Esophagus squamous epithelium (tissue), 5 donors: Measurements from ENCODE around the gene CFAP20. TPM values are rescaled to one million over a fixed set of nuclear protein-coding genes. Genes with fewer than 3 reads are reported as not detected.
"Not testable (repeated sequence)": the region's sequence is repeated elsewhere in the genome, so short reads cannot be mapped to it uniquely, and the experiment has no call there.

Experiments
- DNase-seq: peaks from one replicate; lab custom pipeline; 2025; lab: John Stamatoyannopoulos, UW
- H3K27ac ChIP-seq, 4 donors: fragments of 200-600 bp; sonication (generic); one replicate each; pipeline ENCODE4 v1.5.1; 2016 to 2019; ENCODE audit warnings: mild to moderate bottlenecking in 1 of 4
- H3K27me3 ChIP-seq, 4 donors: fragments of 200-600 bp; sonication (generic); 1 replicate in 3 of 4; 2 replicates in 1 of 4; pipeline versions ENCODE4 v1.5.1 to v1.6.0; 2017 to 2021; ENCODE audit warnings: antibody characterized with exemption in 1 of 4
- H3K36me3 ChIP-seq, 3 donors: fragments of 200-600 bp; sonication (generic); one replicate each; pipeline ENCODE4 v1.5.1; 2016 to 2019
- H3K4me1 ChIP-seq, 3 donors: fragments of 200-600 bp; sonication (generic); one replicate each; pipeline ENCODE4 v1.5.1; 2017 to 2019
- H3K4me3 ChIP-seq, 4 donors: fragments of 200-600 bp; sonication (generic); 1 replicate in 3 of 4; 2 replicates in 1 of 4; pipeline ENCODE4 v1.5.1; 2016 to 2019; ENCODE audit warnings: mild to moderate bottlenecking in 2 of 4, moderate library complexity in 1 of 4
- H3K9me3 ChIP-seq, 3 donors: fragments of 200-600 bp; sonication (generic); one replicate each; pipeline ENCODE4 v1.5.1; 2016 to 2019
- POLR2A ChIP-seq, 4 donors: fragments of 450-650 bp; IDR thresholded peaks; one replicate each; pipeline ENCODE4 v1.6.1; 2017; ENCODE audit warnings: antibody characterized with exemption in 4 of 4, mild to moderate bottlenecking in 4 of 4, moderate library complexity in 3 of 4
- WGBS, 2 donors: methylation state at CpG; one replicate each; pipeline ENCODE4 v1.1.5; 2018; 5-methylcytosine and 5-hydroxymethylcytosine counted together
- intact Hi-C: fragments of 100-400 bp; cut with DNase I; formaldehyde crosslinking; loops from one replicate; pipeline ENCODE4 v1.15.0; 2022
- small RNA-seq, 4 donors: library from RNA; depleted of rRNA; stranded (forward); fragments of <200 nt; gene quantifications; one replicate each; pipeline ENCODE3, GENCODE V24; 2016
- total RNA-seq, 4 donors: library from RNA; depleted of rRNA; stranded (reverse); fragments of >200 nt; gene quantifications; one replicate each; pipeline ENCODE4 v1.1.0, GENCODE V29; 2016
- TF ChIP-seq, protein P1 (sequence below), 6 experiments: fragments of 450-650 bp in 4 of 6; fragments of 200-600 bp in 2 of 6; sonication (generic) in 2 of 6; IDR thresholded peaks; one replicate each; pipeline ENCODE4 v1.5.1; 2016 to 2019; ENCODE audit warnings: antibody characterized with exemption in 6 of 6, mild to moderate bottlenecking in 4 of 6, moderate library complexity in 4 of 6
- donor health status: DM: yes; HTN: yes; CAD: no.

The CFAP20 gene
- total RNA-seq, 4 donors from 2014 or later: 26.9 to 33.6 (median 32.0) TPM

- intact Hi-C loops: no loop called here
- TF ChIP-seq, protein P1, sequence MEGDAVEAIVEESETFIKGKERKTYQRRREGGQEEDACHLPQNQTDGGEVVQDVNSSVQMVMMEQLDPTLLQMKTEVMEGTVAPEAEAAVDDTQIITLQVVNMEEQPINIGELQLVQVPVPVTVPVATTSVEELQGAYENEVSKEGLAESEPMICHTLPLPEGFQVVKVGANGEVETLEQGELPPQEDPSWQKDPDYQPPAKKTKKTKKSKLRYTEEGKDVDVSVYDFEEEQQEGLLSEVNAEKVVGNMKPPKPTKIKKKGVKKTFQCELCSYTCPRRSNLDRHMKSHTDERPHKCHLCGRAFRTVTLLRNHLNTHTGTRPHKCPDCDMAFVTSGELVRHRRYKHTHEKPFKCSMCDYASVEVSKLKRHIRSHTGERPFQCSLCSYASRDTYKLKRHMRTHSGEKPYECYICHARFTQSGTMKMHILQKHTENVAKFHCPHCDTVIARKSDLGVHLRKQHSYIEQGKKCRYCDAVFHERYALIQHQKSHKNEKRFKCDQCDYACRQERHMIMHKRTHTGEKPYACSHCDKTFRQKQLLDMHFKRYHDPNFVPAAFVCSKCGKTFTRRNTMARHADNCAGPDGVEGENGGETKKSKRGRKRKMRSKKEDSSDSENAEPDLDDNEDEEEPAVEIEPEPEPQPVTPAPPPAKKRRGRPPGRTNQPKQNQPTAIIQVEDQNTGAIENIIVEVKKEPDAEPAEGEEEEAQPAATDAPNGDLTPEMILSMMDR (IDR thresholded peaks at IDR 0.05): no peak
- TF ChIP-seq POLR2A (IDR thresholded peaks at IDR 0.05): no peak
- H3K27ac ChIP-seq: no peak overlapping the region
- H3K36me3 ChIP-seq: no peaks in the 10 kb centered on the region
- H3K4me3 ChIP-seq: no peak overlapping the region
- H3K27me3 ChIP-seq: no peaks in the 10 kb centered on the region
- no peaks in the 10 kb centered on the region for H3K4me1 ChIP-seq
- WGBS, 2 donors: 53 to 59% methylated on average over 6 to 8 of the region's 8 CpGs
- no peak for DNase-seq
- H3K9me3 ChIP-seq: peaks cover 0 to 7% (median 5%) of the 10 kb centered on the region in 3 donors
Observed at GRCh38 chr16:58077796-58078195, 51.4 kb downstream of the CFAP20 start.

DNA sequence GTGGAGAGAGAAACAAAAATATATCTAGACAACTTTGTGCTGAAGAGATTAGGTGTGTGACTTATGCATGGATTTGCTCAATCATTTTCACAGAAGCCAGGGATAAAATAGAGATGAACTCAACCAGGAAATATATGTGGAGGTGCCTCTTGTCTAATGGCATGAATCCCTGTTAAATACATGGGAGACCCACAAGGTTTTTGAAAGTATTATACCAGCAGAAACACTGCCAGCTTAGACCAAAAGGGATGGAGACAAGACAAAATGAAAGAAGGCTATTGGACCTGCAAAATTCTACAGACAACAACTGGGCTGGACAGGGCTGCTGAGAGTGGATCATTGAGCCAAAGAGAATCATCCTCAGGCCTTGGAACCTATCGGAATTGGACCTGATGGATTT lies 52.7 kb downstream of the CFAP20 start:
- Histone ChIP-seq H3K27ac (no peak overlapping the region), H3K27me3 (no peaks in the 10 kb centered on the region), H3K4me1 (no peaks in the 10 kb centered on the region), H3K9me3 (peaks cover 0 to 7% (median 5%) of the 10 kb centered on the region in 3 donors), H3K4me3 (no peak overlapping the region), H3K36me3 (no peaks in the 10 kb centered on the region)
- no peak for DNase-seq
- intact Hi-C loops: no loop called here
- TF ChIP-seq, protein P1 (IDR thresholded peaks at IDR 0.05): no peak
- WGBS, 2 donors: 95 to 100% methylated on average over 1 of the region's 1 CpG

- no peaks in the 10 kb centered on the region for H3K4me1 ChIP-seq
- no peaks in the 10 kb centered on the region for H3K27me3 ChIP-seq
- peaks cover 0 to 7% (median 5%) of the 10 kb centered on the region in 3 donors for H3K9me3 ChIP-seq
- TF ChIP-seq POLR2A (IDR thresholded peaks at IDR 0.05): no peak
- TF ChIP-seq, protein P1 (IDR thresholded peaks at IDR 0.05): no peak
- H3K27ac ChIP-seq: no peak overlapping the region
- no peaks in the 10 kb centered on the region for H3K36me3 ChIP-seq
- intact Hi-C loops: no loop called here
- 64 to 75% methylated on average over 4 of the region's 4 CpGs for WGBS, 2 donors
- no peak for DNase-seq
- no peak overlapping the region for H3K4me3 ChIP-seq
Observed at GRCh38 chr16:58074657-58075056, 54.5 kb downstream of the CFAP20 start.

DNA sequence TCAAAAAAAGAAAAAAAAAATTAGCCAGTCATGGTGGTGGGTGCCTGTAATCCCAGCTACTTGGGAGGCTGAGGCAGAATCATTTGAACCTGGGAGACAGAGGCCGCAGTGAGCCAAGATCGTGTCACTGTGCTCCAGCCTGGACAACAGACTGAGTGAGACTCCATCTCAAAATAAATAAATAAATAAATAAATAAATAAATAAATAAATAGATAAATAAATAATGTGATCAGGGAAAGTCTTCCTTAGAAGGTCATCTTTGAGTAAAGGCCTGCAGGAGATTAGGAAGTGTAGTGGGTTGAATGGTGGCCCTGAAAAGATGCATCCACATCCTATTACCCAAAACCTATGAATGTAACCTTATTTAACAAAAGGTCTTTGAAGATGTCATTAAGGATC lies 56.1 kb downstream of the CFAP20 start:
- H3K27me3 ChIP-seq, intact Hi-C loops, H3K36me3 ChIP-seq, H3K4me1 ChIP-seq, H3K27ac ChIP-seq, H3K9me3 ChIP-seq, H3K4me3 ChIP-seq, DNase-seq: not testable (repeated sequence)
- WGBS, 2 donors: 100% methylated on average over 2 of the region's 2 CpGs

DNA sequence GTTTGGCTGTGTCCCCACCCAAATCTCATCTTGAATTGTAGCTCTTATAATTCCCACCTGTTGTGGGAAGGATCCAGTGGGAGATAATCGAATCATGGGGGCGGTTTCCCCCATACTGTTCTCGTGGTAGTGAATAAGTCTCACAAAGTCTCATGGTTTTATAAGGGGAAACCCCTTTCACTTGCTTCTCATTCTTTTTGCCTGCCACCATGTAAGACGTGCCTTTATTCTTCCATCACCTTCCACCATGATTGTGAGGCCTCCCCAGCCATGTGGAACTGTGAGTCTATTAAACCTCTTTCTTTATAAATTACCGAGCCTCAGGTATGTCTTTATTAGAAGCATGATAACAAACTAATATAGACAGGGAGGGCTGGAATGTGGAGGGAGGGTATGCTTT lies 57.0 kb downstream of the CFAP20 start:
- H3K4me3 ChIP-seq, H3K27me3 ChIP-seq, H3K4me1 ChIP-seq, DNase-seq, H3K27ac ChIP-seq, H3K36me3 ChIP-seq, intact Hi-C loops, H3K9me3 ChIP-seq: not testable (repeated sequence)
- 79 to 97% methylated on average over 3 to 5 of the region's 5 CpGs for WGBS, 2 donors

GRCh38 chr16:58070585-58070984 lies 58.6 kb downstream of the CFAP20 start:
- H3K4me1 ChIP-seq: no peaks in the 10 kb centered on the region
- TF ChIP-seq, protein P1 (IDR thresholded peaks at IDR 0.05): no peak
- TF ChIP-seq POLR2A (IDR thresholded peaks at IDR 0.05): no peak
- DNase-seq: no peak
- no peaks in the 10 kb centered on the region for H3K9me3 ChIP-seq
- WGBS, 2 donors: 96 to 100% methylated on average over 4 of the region's 4 CpGs
- no peak overlapping the region for H3K4me3 ChIP-seq
- H3K36me3 ChIP-seq: no peaks in the 10 kb centered on the region
- H3K27me3 ChIP-seq: no peaks in the 10 kb centered on the region
- intact Hi-C loops: no loop called here
- no peak overlapping the region for H3K27ac ChIP-seq

Small RNA genes within 50 kb of the gene (small RNA-seq; reads per million reads assigned to genes)
- 0 reads per million in 4 donors for gene RF00019

Other genes starting within 250 kb of the CFAP20 start
- under 1 TPM in 1 of 4 donors, not detected in 3; 0.04 TPM for gene CNGB1, start 158.3 kb downstream of the CFAP20 start, total RNA-seq
- 1 to 10 TPM; 1.5 to 5.1 (median 2.6) TPM for gene ZNF319, start 128.7 kb downstream of the CFAP20 start, total RNA-seq
- 10 to 100 TPM; 11.2 to 23.9 (median 18.6) TPM for gene USB1, start 128.0 kb downstream of the CFAP20 start, total RNA-seq
- gene MMP15, start 103.6 kb downstream of the CFAP20 start, total RNA-seq: 1 to 10 TPM; 2.9 to 6.5 (median 4.5) TPM
- gene CSNK2A2, start 68.7 kb upstream of the CFAP20 start, total RNA-seq: 10 to 100 TPM; 22.3 to 32.8 (median 29.1) TPM
- gene PRSS54, start 165.6 kb upstream of the CFAP20 start, total RNA-seq: not detected